GM23338 (cell line): Measurements from ENCODE around the gene AKAP8L. TPM values are rescaled to one million over a fixed set of nuclear protein-coding genes. Genes with fewer than 3 reads are reported as not detected.

Source experiments
- ATAC-seq: fragments of 200-7000 bp; cut with Tn5 transposase; 3 replicates; pipeline ENCODE4 v1.9.1; 2020
- DNase-seq: peaks from one replicate; pipeline ENCODE4 v3.0.0-alpha.2; 2015; ENCODE audit warnings: low spot score
- H2AFZ ChIP-seq: fragments of 200-600 bp; sonication (generic); 2 replicates; pipeline ENCODE4 v1.8.0; 2016; ENCODE audit warnings: antibody characterized with exemption, mild to moderate bottlenecking, moderate library complexity
- H3F3A ChIP-seq: fragments of 200-600 bp; sonication (generic); replicated peaks from 2 replicates; pipeline ENCODE4 v1.8.0; 2017; ENCODE audit warnings: antibody characterized with exemption, mixed run types, low read depth
- H3K27ac ChIP-seq: fragments of 200-600 bp; sonication (generic); 2 replicates; pipeline ENCODE4 v1.6.1; 2016; ENCODE audit warnings: low read depth
- H3K27me3 ChIP-seq: fragments of 200-600 bp; sonication (generic); 2 replicates; pipeline ENCODE4 v1.8.0; 2016; ENCODE audit warnings: mild to moderate bottlenecking, mixed run types, moderate library complexity; ENCODE audit not compliant: insufficient read depth
- H3K36me3 ChIP-seq: fragments of 200-600 bp; sonication (generic); 2 replicates; pipeline ENCODE4 v1.8.0; 2016; ENCODE audit warnings: mild to moderate bottlenecking; ENCODE audit not compliant: insufficient read depth
- H3K4me1 ChIP-seq: fragments of 200-600 bp; sonication (generic); 2 replicates; pipeline ENCODE4 v1.8.0; 2016; ENCODE audit warnings: mild to moderate bottlenecking, moderate library complexity; ENCODE audit not compliant: insufficient read depth
- H3K4me2 ChIP-seq: fragments of 200-600 bp; sonication (generic); 2 replicates; pipeline ENCODE4 v1.7.1; 2017; ENCODE audit warnings: mixed run types
- H3K4me3 ChIP-seq: fragments of 200-600 bp; sonication (generic); 2 replicates; pipeline ENCODE4 v1.6.1; 2016; ENCODE audit warnings: mixed run types
- H3K79me2 ChIP-seq: fragments of 200-600 bp; sonication (generic); replicated peaks from 2 replicates; pipeline ENCODE4 v1.8.0; 2017; ENCODE audit warnings: mild to moderate bottlenecking; ENCODE audit not compliant: insufficient read depth
- H3K9me2 ChIP-seq: fragments of 200-600 bp; sonication (generic); 2 replicates; pipeline ENCODE4 v1.8.0; 2017; ENCODE audit not compliant: insufficient read depth
- H4K20me1 ChIP-seq: fragments of 200-600 bp; sonication (generic); replicated peaks from 2 replicates; pipeline ENCODE4 v1.8.0; 2017; ENCODE audit warnings: mild to moderate bottlenecking; ENCODE audit not compliant: insufficient read depth
- H3K27ac Mint-ChIP-seq: 2 replicates; pipeline ENCODE4 v1.8.0; 2020; ENCODE audit warnings: inconsistent platforms, mild to moderate bottlenecking, moderate library complexity, mixed read lengths
- H3K27me3 Mint-ChIP-seq: 3 replicates; pipeline ENCODE4 v1.8.0; 2022; ENCODE audit warnings: low read depth, mild to moderate bottlenecking, moderate library complexity, mixed read lengths, inconsistent platforms; ENCODE audit not compliant: insufficient read depth, poor library complexity
- H3K36me3 Mint-ChIP-seq: 3 replicates; pipeline ENCODE4 v1.8.0; 2021; ENCODE audit warnings: low read depth, mild to moderate bottlenecking, inconsistent platforms, moderate library complexity, mixed read lengths
- H3K4me1 Mint-ChIP-seq: 3 replicates; pipeline ENCODE4 v1.8.0; 2020; ENCODE audit warnings: mild to moderate bottlenecking, inconsistent platforms, mixed read lengths
- H3K4me3 Mint-ChIP-seq: 3 replicates; pipeline ENCODE4 v1.8.0; 2021; ENCODE audit warnings: moderate library complexity, mild to moderate bottlenecking, inconsistent platforms, mixed read lengths
- H3K9me3 Mint-ChIP-seq: 3 replicates; pipeline ENCODE4 v1.8.0; 2020; ENCODE audit warnings: moderate library complexity, mild to moderate bottlenecking, inconsistent platforms, mixed read lengths
- CTCF ChIP-seq, 2 experiments: fragments of 200-600 bp in 1 of 2; sonication (generic) in 1 of 2; conservative IDR thresholded peaks; 2 replicates each; pipeline versions ENCODE4 v1.5.1 to v1.6.1; 2016 to 2017; ENCODE audit warnings: antibody characterized with exemption in 2 of 2, low read depth in 2 of 2, mild to moderate bottlenecking in 2 of 2, moderate library complexity in 1 of 2
- ETS1 ChIP-seq: IDR thresholded peaks from 2 replicates; pipeline ENCODE4 v1.6.1; 2016; ENCODE audit warnings: antibody characterized with exemption
- EZH2 ChIP-seq: fragments of 200-600 bp; sonication (generic); IDR thresholded peaks from one replicate; pipeline ENCODE4 v1.8.0; 2017; ENCODE audit warnings: antibody characterized with exemption, mild to moderate bottlenecking, low read depth; ENCODE audit not compliant: unreplicated experiment
- EZH2phosphoT487 ChIP-seq: fragments of 200-600 bp; sonication (generic); IDR thresholded peaks from one replicate; pipeline ENCODE4 v1.8.1; 2018; ENCODE audit warnings: antibody characterized with exemption; ENCODE audit not compliant: unreplicated experiment
- JUNB ChIP-seq: IDR thresholded peaks from one replicate; pipeline ENCODE4 v1.6.1; 2016; ENCODE audit warnings: antibody characterized with exemption; ENCODE audit not compliant: unreplicated experiment
- NANOG ChIP-seq: IDR thresholded peaks from 2 replicates; pipeline ENCODE4 v1.6.1; 2016; ENCODE audit warnings: antibody characterized with exemption, borderline replicate concordance
- POLR2AphosphoS5 ChIP-seq: IDR thresholded peaks from 2 replicates; pipeline ENCODE4 v1.6.1; 2016; ENCODE audit warnings: antibody characterized with exemption, low read depth
- REST ChIP-seq: IDR thresholded peaks from one replicate; pipeline ENCODE4 v1.6.1; 2018; ENCODE audit warnings: antibody characterized with exemption; ENCODE audit not compliant: unreplicated experiment
- ZNF114 ChIP-seq: fragments of 250-450 bp; sonication (Bioruptor Pico); IDR thresholded peaks from 2 replicates; pipeline ENCODE4 v1.5.0; 2020; ENCODE audit warnings: mild to moderate bottlenecking, moderate library complexity
- polyA plus RNA-seq: library from polyadenylated mRNA; unstranded; fragments of >200 nt; fragmentation: Nextera tagmentation; extraction: Ambion mirVana; gene quantifications from 2 replicates; pipeline ENCODE4 v1.2.1, GENCODE V29; 2016
- total RNA-seq: library from RNA; depleted of rRNA; stranded (reverse); fragments of >200 nt; shearing (Covaris generic); gene quantifications from 2 replicates; pipeline ENCODE4 v1.2.3, GENCODE V29; 2014

Gene AKAP8L
- total and polyA plus RNA-seq, 2 experiments from 2014 or later: 78.8 to 165 TPM

GRCh38 chr19:15402411-15403150 lies 16.2 kb downstream of the AKAP8L start:
- Histone ChIP-seq H3K4me2 (no peak overlapping the region), H3K27ac (no peak overlapping the region), H3K4me1 (no peaks in the 10 kb centered on the region; the same call in 1 of the 2 replicates), H3K9me2 (no peaks in the 10 kb centered on the region), H2AFZ (no peak overlapping the region), H4K20me1 (peaks cover 43% of the 10 kb centered on the region), H3K36me3 (no peaks in the 10 kb centered on the region; the same call in 1 of the 2 replicates), H3K79me2 (peaks cover 62% of the 10 kb centered on the region), H3K4me3 (no peak overlapping the region), H3K27me3 (no peaks in the 10 kb centered on the region), H3F3A (no peaks in the 10 kb centered on the region)
- peak overlapping the region; percentile 70; the same call in 1 of the 2 replicates for H3K27ac Mint-ChIP-seq
- ATAC-seq: no peak
- no peaks in the 10 kb centered on the region for H3K9me3 Mint-ChIP-seq
- H3K4me3 Mint-ChIP-seq: no peak overlapping the region
- H3K36me3 Mint-ChIP-seq: peaks cover 42% of the 10 kb centered on the region
- TF ChIP-seq NANOG (no peak), EZH2 (no peak), ZNF114 (CRISPR knock-in tag) (no peak), CTCF (conservative IDR thresholded peaks at IDR 0.05; ENCODE audit: low read depth in 2 of 2) (no peak)
- peaks cover 4% of the 10 kb centered on the region for H3K27me3 Mint-ChIP-seq
- H3K4me1 Mint-ChIP-seq: peaks cover 3% of the 10 kb centered on the region; the same call in 1 of the 3 replicates
- DNase-seq: no peak

- no peak overlapping the region for H3K27ac ChIP-seq
- TF ChIP-seq POLR2AphosphoS5: no peak
- peaks cover 6% of the 10 kb centered on the region; the same call in 1 of the 2 replicates for H3K36me3 ChIP-seq
- peaks cover 4% of the 10 kb centered on the region for H3K27me3 Mint-ChIP-seq
- no peaks in the 10 kb centered on the region for H3K9me2 ChIP-seq
- no peaks in the 10 kb centered on the region for H3K4me1 ChIP-seq
- H3K4me2 ChIP-seq: no peak overlapping the region
- DNase-seq: no peak
- H3K4me3 ChIP-seq: no peak overlapping the region
- peaks cover 50% of the 10 kb centered on the region for H3K79me2 ChIP-seq
- no peak overlapping the region for H2AFZ ChIP-seq
- no peak overlapping the region for H3K4me3 Mint-ChIP-seq
- H3F3A ChIP-seq: 0 out of 2 replicates have a peak, but pooled peaks cover 5% of the 10 kb centered on the region
- no peaks in the 10 kb centered on the region for H3K27me3 ChIP-seq
- H3K4me1 Mint-ChIP-seq: peaks cover 3% of the 10 kb centered on the region; the same call in 1 of the 3 replicates
- peaks cover 40% of the 10 kb centered on the region for H4K20me1 ChIP-seq
- peaks cover 54% of the 10 kb centered on the region for H3K36me3 Mint-ChIP-seq
- ATAC-seq: no peak; the same call in 2 of the 3 replicates
- H3K9me3 Mint-ChIP-seq: no peaks in the 10 kb centered on the region; the same call in 2 of the 3 replicates
- no peak overlapping the region for H3K27ac Mint-ChIP-seq
Observed at GRCh38 chr19:15401397-15401710, 17.4 kb downstream of the AKAP8L start.

- no peaks in the 10 kb centered on the region; the same call in 2 of the 3 replicates for H3K9me3 Mint-ChIP-seq
- Histone ChIP-seq H2AFZ (no peak overlapping the region), H3K4me3 (no peak overlapping the region), H3K36me3 (peaks cover 6% of the 10 kb centered on the region; the same call in 1 of the 2 replicates), H3K9me2 (no peaks in the 10 kb centered on the region), H3K4me1 (no peaks in the 10 kb centered on the region), H3K79me2 (peaks cover 44% of the 10 kb centered on the region), H4K20me1 (peaks cover 34% of the 10 kb centered on the region), H3K27me3 (no peaks in the 10 kb centered on the region), H3F3A (0 out of 2 replicates have a peak, but pooled peaks cover 5% of the 10 kb centered on the region), H3K27ac (no peak overlapping the region), H3K4me2 (no peak overlapping the region)
- H3K27ac Mint-ChIP-seq: no peak overlapping the region; the same call in 1 of the 2 replicates
- ATAC-seq: peak; percentile 21; the same call in 2 of the 3 replicates
- H3K4me1 Mint-ChIP-seq: peaks cover 3% of the 10 kb centered on the region; the same call in 1 of the 3 replicates
- H3K36me3 Mint-ChIP-seq: peaks cover 57% of the 10 kb centered on the region
- DNase-seq: no peak
- H3K4me3 Mint-ChIP-seq: no peak overlapping the region
- H3K27me3 Mint-ChIP-seq: peaks cover 4% of the 10 kb centered on the region
- TF ChIP-seq NANOG (no peak), ZNF114 (CRISPR knock-in tag) (no peak), POLR2AphosphoS5 (no peak), JUNB (no peak), ETS1 (no peak), REST (no peak), EZH2phosphoT487 (no peak)
Observed at GRCh38 chr19:15400521-15401396, 18.0 kb downstream of the AKAP8L start.
